Measurements from ENCODE around the gene AHNAK.
"Not testable (repeated sequence)": the region's sequence is repeated elsewhere in the genome, so short reads cannot be mapped to it uniquely, and the experiment has no call there.

The AHNAK gene

GRCh38 chr11:62464655-62465054, 82.0 kb downstream of the AHNAK start:
- no peak for DNase-seq (ENCODE audit: low read depth in 1 of 2, low spot score in 1 of 2)

- DNase-seq (ENCODE audit: low read depth in 1 of 2, low spot score in 1 of 2) = no peak
Observed at GRCh38 chr11:62463121-62463542, 83.5 kb downstream of the AHNAK start.

GRCh38 chr11:62462508-62462892, 84.1 kb downstream of the AHNAK start:
- DNase-seq (ENCODE audit: low read depth in 1 of 2, low spot score in 1 of 2) = no peak

GRCh38 chr11:62461740-62462507, 84.7 kb downstream of the AHNAK start:
- no peak for DNase-seq (ENCODE audit: low read depth in 1 of 2, low spot score in 1 of 2)

GRCh38 chr11:62459080-62459479, 87.5 kb downstream of the AHNAK start:
- no peak for DNase-seq (ENCODE audit: low read depth in 1 of 2, low spot score in 1 of 2)

- DNase-seq (ENCODE audit: low read depth in 1 of 2, low spot score in 1 of 2) = no peak
Observed at GRCh38 chr11:62458212-62459002, 88.2 kb downstream of the AHNAK start.

- no peak for DNase-seq (ENCODE audit: low read depth in 1 of 2, low spot score in 1 of 2)
Observed at GRCh38 chr11:62457478-62457877, 89.1 kb downstream of the AHNAK start.

- DNase-seq (ENCODE audit: low read depth in 1 of 2, low spot score in 1 of 2) = no peak
Observed at GRCh38 chr11:62456630-62457029, 90.0 kb downstream of the AHNAK start.

- no peak for DNase-seq (ENCODE audit: low read depth in 1 of 2, low spot score in 1 of 2)
Observed at GRCh38 chr11:62452839-62453468, 93.7 kb downstream of the AHNAK start.

GRCh38 chr11:62452261-62452660, 94.3 kb downstream of the AHNAK start:
- no peak for DNase-seq (ENCODE audit: low read depth in 1 of 2, low spot score in 1 of 2)

GRCh38 chr11:62451241-62451621, 95.4 kb downstream of the AHNAK start:
- no peak for DNase-seq (ENCODE audit: low read depth in 1 of 2, low spot score in 1 of 2)

GRCh38 chr11:62450543-62451240, 95.9 kb downstream of the AHNAK start:
- DNase-seq (ENCODE audit: low read depth in 1 of 2, low spot score in 1 of 2) = no peak

GRCh38 chr11:62449912-62450311, 96.7 kb downstream of the AHNAK start:
- not testable (repeated sequence) for DNase-seq (ENCODE audit: low read depth in 1 of 2, low spot score in 1 of 2)

GRCh38 chr11:62449451-62449851, 97.2 kb downstream of the AHNAK start:
- no peak for DNase-seq (ENCODE audit: low read depth in 1 of 2, low spot score in 1 of 2)

GRCh38 chr11:62446091-62446490, 100.5 kb downstream of the AHNAK start:
- DNase-seq (ENCODE audit: low read depth in 1 of 2, low spot score in 1 of 2) = no peak

GRCh38 chr11:62445314-62445740, 101.3 kb downstream of the AHNAK start:
- no peak for DNase-seq (ENCODE audit: low read depth in 1 of 2, low spot score in 1 of 2)

- DNase-seq (ENCODE audit: low read depth in 1 of 2, low spot score in 1 of 2) = no peak
Observed at GRCh38 chr11:62444835-62445234, 101.8 kb downstream of the AHNAK start.

GRCh38 chr11:62444236-62444833, 102.3 kb downstream of the AHNAK start:
- DNase-seq (ENCODE audit: low read depth in 1 of 2, low spot score in 1 of 2) = no peak

- DNase-seq (ENCODE audit: low read depth in 1 of 2, low spot score in 1 of 2) = no peak
Observed at GRCh38 chr11:62443390-62444235, 103.0 kb downstream of the AHNAK start.

All from activated T-helper 1 cell treated with anti-CD3 and anti-CD28 coated beads, Interleukin-2, amount 50 U/mL, for 16 hours (primary cell).